GM19023 (cell line): ENCODE measurements around the gene SVIP.

Experiments used
- ATAC-seq: cut with Tn5 transposase; IDR thresholded peaks from one replicate; pipeline ENCODE4 v1.9.1; 2021; ENCODE audit warnings: mild to moderate bottlenecking, moderate library complexity; ENCODE audit not compliant: unreplicated experiment

The SVIP gene

DNA sequence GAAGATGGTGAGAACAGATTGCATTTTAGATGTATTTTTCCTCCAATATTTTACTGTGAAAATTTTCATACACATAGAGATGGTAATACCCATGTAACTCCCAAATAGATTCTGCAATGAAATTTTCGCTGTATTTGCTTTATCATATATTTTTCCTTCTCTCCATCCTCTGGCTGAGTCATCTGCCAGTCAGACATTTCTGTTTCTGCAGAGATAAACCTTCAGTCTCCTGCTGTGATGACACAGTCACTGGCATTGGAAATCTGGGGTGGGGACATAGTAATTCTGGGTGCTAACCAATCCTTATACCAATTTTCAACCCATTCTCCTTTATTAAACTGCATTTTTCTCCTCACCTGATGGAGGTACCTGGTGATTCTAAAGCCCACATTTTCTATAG, 33.7 kb downstream of the SVIP start:
- no peak for ATAC-seq

DNA sequence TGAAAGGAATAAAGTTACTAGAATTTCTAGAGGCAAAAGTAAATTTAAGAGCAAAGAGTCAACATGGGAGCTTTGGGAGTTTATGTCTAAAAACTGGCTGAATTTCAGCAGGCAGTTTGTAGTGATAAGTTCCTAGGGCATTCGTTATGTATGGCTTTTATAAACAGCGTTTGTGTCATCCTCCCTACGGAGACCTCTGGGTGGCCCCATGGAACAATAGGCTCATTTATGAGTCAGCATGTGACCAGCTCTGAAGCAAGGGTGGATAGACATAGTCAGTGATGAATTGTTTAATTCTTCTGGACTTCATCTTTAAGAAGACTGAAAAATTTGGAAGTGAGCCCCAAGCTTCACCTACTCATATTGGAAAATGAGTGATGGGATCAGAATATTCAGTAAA, 37.1 kb downstream of the SVIP start:
- no peak for ATAC-seq

DNA sequence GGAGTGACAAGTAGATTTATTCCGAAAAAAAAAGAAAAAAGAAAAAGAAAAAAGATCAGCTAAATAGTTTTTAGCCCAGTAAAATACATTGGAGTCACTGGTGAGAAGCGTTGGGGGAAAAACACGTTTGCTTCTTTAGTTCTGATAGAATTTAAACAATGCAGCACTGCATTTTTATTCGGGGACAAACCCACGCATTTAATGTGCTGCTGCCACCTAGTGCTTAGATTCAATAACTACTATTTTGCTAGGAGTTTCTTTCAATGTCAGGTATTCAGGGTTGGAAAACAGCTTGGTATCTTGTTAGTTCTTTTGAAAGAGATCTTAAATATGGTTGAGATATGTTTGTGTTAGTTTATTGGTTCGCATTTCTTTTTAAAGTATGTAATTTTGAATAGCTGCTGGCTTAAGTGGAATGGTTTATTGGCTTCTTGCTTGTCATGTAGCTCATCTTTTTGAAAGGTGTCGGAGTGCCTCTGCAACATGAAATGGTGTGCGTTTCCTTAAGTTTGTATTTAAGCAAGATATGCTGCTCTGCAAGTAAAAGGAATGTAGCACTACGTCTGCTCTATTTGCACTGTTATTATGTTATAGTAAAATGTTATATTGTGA, 41.9 kb downstream of the SVIP start:
- peak; percentile 42 for ATAC-seq

DNA sequence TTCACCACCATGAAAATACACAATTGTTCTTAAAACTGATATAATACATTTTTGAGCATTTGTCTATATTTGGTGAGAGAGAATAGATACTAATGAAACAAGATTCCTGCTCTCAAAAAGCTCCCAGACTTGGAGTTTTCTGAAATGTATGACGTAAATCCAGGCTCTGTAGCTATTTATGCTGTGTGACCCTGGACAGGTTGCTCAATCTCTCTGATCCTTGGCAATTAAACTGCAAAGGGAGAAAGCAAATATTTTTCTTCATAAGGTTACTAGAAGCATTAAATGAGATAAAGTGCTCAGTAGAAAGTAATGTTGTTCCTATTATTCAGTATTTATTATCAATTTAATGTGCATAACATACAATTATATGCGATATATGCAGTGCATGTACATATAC, 42.5 kb downstream of the SVIP start:
- ATAC-seq: no peak

DNA sequence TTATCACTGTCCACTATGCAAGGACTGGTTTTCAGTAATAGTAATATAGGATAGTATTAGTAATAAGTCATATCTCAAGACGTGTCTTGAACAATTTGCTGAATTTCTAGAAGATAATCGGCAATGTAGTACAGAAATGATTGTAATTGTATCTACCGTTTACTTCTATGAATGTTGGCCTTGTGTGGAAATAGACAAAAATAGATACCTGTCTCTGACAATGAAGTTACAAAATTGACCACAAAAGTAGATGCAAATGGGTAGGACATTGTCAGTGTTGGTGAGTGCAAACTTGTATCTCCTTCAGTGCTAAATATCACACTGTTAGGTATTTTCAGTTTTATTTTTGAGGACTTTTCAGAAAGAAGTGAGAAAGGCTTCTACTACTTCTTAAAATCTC, 43.1 kb downstream of the SVIP start:
- ATAC-seq: peak; percentile 85

DNA sequence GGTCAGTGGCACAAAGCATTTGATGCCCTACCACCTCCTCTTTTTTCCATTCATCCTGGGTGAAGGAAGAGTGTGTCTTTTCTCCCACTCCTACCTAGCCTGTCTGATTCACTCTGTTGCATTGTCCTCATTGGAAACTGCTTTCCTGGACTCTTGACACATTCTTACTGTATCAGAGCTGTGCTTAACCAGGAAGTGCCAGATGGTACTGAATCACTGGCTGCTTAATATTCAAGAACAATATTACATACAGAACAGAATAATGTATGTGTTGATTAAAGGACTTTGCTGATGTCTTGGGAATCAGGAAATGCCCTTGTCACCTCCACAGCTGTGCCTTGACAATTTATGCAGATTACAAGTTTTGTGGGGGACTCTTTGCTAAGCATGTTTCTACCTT, 44.4 kb downstream of the SVIP start:
- no peak for ATAC-seq

DNA sequence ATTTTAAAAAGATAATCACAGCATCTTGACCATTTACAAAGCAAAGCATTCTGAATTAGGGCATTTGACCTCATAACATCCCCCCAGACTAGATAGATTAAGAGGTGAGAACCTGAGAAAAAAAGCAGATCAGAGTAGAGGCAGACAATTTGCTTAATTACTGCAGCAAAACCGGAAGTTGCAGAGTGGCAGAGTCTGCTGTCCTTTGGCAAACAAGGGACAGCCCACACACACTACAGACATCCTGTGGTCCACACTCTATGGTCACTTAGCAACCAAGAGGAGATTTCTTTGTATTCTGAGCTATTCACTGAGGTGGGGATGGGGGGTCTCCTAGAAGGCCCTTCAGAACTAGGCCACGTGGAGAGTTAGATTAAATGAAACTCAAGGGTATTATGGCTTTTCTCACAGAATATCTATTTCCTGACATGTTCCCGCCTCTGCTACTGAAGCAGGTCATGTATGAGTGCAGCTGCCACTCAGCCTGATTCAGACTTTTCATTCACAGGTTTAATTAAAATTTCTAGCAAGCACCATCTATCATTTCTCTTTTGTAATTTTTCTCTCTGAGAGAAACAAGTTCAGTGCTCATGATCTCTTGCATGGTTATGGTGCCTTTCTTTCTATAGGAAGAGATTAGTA, 48.5 kb downstream of the SVIP start:
- ATAC-seq: peak; percentile 78

DNA sequence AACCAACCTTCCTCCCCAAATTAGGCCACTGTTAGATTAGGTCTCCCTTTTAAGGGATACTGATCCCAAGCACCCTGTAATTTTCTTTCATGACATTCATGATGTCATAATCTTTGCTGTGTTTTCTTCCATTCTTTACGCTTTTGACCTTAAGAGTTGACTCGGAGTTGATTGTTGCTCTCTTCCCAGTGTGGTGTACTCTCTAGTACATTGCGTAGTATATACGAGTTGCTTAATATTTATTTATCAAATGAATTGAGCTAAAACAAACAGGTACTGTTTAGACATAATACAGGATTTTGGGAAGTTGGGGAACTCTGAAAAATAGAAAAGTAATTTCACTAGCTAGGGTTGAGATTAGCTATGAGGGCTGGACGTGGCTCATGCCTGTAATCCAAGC, 49.8 kb downstream of the SVIP start:
- ATAC-seq: no peak

DNA sequence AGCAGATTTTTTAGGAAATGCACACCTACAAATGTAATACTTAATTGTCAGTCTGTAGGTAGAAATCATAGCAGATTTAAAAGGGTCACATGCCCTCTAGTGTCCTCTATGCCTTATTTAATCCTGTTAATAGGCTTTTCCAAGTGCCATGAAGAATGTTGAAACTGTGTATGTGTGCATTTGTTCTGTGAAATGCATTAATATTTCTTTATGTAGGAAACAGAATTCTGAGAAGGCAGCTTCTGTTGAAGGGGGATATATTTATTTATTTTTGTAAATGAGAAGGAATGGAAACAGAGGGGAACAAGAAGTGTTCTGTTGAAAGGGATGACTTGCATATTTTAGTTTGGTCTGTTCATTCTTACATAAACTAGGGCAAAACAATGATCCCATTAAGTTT, 51.0 kb downstream of the SVIP start:
- ATAC-seq: no peak

DNA sequence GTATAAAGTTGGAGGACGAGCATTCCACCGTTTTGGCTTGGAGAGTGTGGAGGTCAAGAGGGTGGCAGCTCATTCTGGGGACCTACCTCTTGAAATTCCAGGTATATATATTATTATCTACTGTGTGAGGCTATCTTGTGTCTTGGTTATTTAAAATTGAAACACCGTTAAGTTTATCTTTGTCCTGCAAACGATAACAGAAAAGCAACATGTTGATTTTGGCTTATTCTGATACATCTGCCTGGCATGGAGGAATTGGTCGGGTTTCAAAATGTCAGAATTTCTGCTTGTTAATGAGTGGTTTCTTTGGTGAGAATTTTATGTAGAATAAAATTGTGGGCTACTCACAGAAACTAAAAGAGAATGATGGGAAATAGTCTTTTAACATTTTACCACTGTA, 54.4 kb downstream of the SVIP start:
- peak; percentile 18 for ATAC-seq

DNA sequence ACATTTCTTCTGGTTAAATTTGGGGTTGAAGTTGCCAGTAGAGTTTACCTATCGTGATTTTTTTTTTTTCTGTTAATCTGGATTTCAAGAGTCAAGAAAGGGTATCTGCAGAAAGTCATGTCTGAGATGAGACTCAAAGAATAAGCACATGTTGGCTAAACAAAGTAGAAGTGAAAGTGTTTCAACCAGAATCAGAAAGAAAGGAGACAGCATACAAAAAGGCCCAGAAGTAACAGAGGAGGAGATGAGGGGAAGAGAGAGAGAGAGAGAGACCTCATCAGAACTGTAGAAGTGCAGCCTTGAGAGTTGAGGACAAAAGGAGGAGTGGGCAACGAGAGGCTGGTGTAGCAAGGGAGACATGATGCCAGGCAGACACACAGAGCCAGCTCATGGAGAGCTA, 54.9 kb downstream of the SVIP start:
- ATAC-seq: peak; percentile 62

DNA sequence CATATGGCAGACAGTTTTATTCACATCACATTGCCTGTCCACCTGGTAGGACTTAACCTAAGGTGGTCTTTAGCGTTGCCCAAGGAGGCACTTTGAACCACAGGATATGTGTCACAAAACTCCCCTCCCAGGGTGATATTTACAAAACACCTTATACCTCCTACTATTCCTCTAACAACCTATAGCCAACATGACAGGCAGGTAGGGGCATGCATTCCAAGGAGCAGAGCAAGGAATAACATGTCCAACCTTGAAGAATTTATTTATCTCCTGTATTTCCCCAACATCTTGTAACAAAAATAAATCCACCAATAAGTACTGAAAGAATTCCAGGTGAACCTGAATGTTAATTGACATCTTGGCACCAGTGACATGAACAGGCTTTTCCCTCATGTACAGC, 60.5 kb downstream of the SVIP start:
- no peak for ATAC-seq
